BE2C (cell line): ENCODE data around the gene LYG1.

Source experiments
- DNase-seq: peaks from one replicate; pipeline ENCODE4 v3.0.0-alpha.2; 2020
- H3K27me3 ChIP-seq: fragments of 250-450 bp; sonication (Bioruptor Pico); 2 replicates; pipeline ENCODE4 v1.5.1; 2020; ENCODE audit warnings: mild to moderate bottlenecking
- H3K36me3 ChIP-seq: fragments of 250-450 bp; sonication (Bioruptor Pico); 2 replicates; pipeline ENCODE4 v1.5.1; 2020; ENCODE audit warnings: mild to moderate bottlenecking
- H3K4me1 ChIP-seq: fragments of 250-450 bp; sonication (Bioruptor Pico); 2 replicates; pipeline ENCODE4 v1.5.1; 2020
- H3K4me3 ChIP-seq: 2 replicates; pipeline ENCODE4 v1.5.1; 2011; ENCODE audit warnings: low read depth, low read length
- H3K9me3 ChIP-seq: fragments of 250-450 bp; sonication (Bioruptor Pico); 2 replicates; pipeline ENCODE4 v1.5.1; 2020
- TF ChIP-seq, protein P1 (sequence below): IDR thresholded peaks from 2 replicates; pipeline ENCODE4 v1.5.1; 2012; ENCODE audit warnings: mild to moderate bottlenecking, low read depth, low read length

LYG1 gene

DNA sequence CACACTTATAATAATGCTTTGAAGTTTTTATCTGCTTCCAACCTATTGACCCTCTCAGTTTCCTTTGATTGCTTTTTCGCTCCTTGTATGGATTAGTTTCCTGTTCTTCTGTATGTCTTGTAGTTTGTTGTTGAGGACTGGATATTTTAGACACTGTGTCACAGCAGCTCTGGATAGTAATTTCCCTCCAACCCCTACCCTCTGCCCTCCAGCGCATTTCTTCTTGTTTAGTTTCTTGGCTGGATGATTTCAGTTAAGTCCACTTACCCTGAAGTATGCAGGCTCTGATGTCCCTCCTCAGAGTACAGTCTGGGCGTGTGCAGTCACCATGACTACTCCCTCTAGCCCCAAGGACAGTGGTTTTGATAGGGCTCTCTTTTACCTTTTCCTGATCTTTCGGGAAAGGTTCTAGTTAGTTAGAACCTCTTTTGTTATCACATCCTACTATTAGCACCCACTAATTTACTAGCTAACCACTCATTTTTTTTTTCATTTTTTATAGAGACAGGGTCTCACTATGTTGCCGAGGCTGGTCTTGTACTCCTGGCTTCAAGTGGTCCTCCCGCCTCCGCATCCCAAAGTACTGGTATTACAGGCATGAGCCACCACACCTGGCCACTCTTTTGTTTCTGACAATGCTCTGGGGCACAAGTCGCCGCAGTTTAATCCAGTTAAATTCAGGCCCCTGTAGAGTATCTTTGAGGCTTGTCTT lies 16.3 kb upstream of the LYG1 start:
- TF ChIP-seq, protein P1, sequence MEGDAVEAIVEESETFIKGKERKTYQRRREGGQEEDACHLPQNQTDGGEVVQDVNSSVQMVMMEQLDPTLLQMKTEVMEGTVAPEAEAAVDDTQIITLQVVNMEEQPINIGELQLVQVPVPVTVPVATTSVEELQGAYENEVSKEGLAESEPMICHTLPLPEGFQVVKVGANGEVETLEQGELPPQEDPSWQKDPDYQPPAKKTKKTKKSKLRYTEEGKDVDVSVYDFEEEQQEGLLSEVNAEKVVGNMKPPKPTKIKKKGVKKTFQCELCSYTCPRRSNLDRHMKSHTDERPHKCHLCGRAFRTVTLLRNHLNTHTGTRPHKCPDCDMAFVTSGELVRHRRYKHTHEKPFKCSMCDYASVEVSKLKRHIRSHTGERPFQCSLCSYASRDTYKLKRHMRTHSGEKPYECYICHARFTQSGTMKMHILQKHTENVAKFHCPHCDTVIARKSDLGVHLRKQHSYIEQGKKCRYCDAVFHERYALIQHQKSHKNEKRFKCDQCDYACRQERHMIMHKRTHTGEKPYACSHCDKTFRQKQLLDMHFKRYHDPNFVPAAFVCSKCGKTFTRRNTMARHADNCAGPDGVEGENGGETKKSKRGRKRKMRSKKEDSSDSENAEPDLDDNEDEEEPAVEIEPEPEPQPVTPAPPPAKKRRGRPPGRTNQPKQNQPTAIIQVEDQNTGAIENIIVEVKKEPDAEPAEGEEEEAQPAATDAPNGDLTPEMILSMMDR: no peak
- no peak for DNase-seq
- Histone ChIP-seq H3K27me3 (no peaks in the 10 kb centered on the region), H3K4me1 (no peaks in the 10 kb centered on the region), H3K4me3 (no peak overlapping the region), H3K36me3 (peaks cover 8% of the 10 kb centered on the region), H3K9me3 (no peaks in the 10 kb centered on the region)

DNA sequence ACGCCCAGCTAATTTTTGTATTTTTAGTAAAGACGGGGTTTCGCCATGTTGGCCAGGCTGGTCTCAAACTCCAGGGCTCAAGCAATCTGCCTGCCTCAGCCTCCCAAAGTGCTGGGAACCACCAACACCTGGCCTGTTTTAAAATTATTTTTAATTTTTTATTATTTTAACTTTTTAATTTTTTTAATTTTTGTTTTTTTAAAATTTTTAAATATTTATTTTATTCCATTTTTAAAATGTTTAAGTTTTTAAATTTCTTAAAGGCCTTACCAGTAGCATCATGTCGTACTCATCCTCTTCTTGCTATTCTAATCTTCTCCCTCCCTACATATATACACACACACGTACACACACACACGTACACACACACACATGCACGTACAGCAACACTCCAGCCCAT lies 1.4 kb downstream of the LYG1 start:
- Histone ChIP-seq H3K27me3 (no peaks in the 10 kb centered on the region), H3K9me3 (no peaks in the 10 kb centered on the region), H3K4me3 (no peak overlapping the region), H3K4me1 (no peaks in the 10 kb centered on the region), H3K36me3 (no peaks in the 10 kb centered on the region)
- DNase-seq: no peak
- TF ChIP-seq, protein P1: no peak

DNA sequence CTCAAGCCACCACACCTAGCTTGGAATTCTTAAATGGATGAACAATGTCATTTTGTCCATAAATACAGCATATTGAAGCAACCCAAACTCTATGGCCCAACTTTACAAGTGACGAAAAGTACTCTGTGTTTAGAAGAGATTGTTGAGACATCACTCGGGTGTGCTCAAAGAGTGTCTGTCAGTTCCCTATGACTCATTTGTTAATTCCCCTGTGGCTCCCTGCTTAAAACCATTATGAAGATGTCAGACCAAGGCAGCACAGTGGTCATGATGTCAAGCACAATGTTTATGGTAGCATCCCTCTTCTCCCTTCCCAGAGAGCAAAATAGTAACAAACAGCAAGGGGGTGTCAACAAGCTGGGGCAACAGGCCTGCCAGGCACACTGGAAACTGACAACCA lies 3.0 kb downstream of the LYG1 start:
- H3K36me3 ChIP-seq: no peaks in the 10 kb centered on the region
- no peaks in the 10 kb centered on the region for H3K9me3 ChIP-seq
- no peak for DNase-seq
- no peaks in the 10 kb centered on the region for H3K4me1 ChIP-seq
- TF ChIP-seq, protein P1: no peak
- no peak overlapping the region for H3K4me3 ChIP-seq
- H3K27me3 ChIP-seq: no peaks in the 10 kb centered on the region

DNA sequence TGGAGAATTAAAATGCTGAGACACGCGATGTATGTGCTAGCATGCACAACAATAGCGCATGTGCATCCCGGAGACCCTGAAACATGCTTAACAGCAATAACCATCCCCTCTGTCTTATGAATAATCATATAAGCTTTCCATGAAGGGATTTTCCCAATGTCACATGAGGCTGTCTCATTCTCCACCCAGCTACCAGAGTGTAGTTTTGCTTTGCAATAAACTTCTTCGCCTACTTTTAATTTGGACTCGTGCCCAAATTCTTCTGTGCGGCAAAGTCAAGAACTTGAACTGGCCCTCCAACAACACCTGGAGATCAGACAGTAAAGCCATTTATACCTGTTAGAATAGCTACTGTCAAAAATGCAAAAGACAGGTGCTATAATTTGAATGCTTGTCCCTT lies 15.5 kb downstream of the LYG1 start:
- H3K9me3 ChIP-seq: no peaks in the 10 kb centered on the region
- TF ChIP-seq, protein P1: no peak
- no peaks in the 10 kb centered on the region for H3K27me3 ChIP-seq
- H3K4me3 ChIP-seq: no peak overlapping the region
- DNase-seq: no peak
- no peaks in the 10 kb centered on the region for H3K36me3 ChIP-seq
- H3K4me1 ChIP-seq: no peaks in the 10 kb centered on the region

DNA sequence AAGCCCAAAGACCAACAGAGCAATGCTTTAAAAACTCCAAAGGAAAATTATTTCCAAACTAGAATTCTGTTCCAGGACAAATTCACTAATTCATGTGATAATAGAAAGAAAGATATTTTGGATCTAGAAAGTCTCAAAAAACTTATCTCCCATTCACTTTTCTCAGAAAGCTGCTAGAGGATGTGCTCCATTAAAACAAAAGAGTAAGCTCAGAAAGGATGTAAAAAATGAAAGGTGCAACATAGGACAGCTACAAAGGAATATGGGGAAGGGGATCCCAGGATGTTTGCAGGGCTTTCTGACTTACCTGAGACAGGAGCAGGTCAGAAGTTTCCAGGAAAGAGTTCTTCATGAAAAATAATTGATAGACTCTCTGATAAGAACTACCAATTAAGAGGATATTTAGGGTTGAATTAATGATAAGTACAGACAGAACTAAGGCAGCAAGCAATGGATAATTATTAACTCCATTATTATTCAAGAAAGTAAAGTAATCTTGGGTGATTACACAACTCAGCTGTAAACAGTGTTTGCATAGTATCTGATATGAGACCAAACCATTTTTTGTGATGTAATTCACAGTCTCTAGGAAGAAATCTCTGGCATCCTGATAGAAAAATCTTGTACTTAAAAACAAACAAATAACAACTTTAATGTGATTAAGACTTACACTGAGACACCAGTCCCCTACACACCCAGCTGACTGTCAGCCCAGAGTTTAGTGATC lies 20.9 kb downstream of the LYG1 start:
- H3K36me3 ChIP-seq: no peaks in the 10 kb centered on the region
- no peak for DNase-seq

More for the DNA sequence above, 20.9 kb downstream of the LYG1 start:
- H3K4me3 ChIP-seq: no peak overlapping the region
- H3K4me1 ChIP-seq: no peaks in the 10 kb centered on the region
- H3K27me3 ChIP-seq: no peaks in the 10 kb centered on the region
- no peaks in the 10 kb centered on the region for H3K9me3 ChIP-seq
- TF ChIP-seq, protein P1: no peak
